ENCODE measurements around the gene ORMDL1. TPM values are rescaled to one million over a fixed set of nuclear protein-coding genes. Genes with fewer than 3 reads are reported as not detected.

Gene ORMDL1
- total RNA-seq = 100 to 1,000 TPM in 1 of 6 donors, 10 to 100 TPM in 5; 37.4 to 167 (median 57.2) TPM

GRCh38 chr2:189783927-189784867, at the start of gene ORMDL1, which contains the start of gene PMS1:
TSS of gene ORMDL1 (minus strand) at chr2:189784339. CDS start at chr2:189782595, 1,744 bp downstream.
TSS of gene PMS1 (plus strand) at chr2:189784450. CDS start at chr2:189791810, 7,360 bp downstream.
- peaks cover 0 to 29% (median 5%) of the 10 kb centered on the region in 4 donors for H3K36me3 ChIP-seq
- H3K27me3 ChIP-seq = no peaks in the 10 kb centered on the region
- H3K9me3 ChIP-seq = no peaks in the 10 kb centered on the region
- peaks cover 17 to 38% (median 25%) of the 10 kb centered on the region in 4 donors for H3K4me1 ChIP-seq
- H3K4me3 ChIP-seq = peak within 1 kb of the TSS; percentile 63 to 90 (median 66)
- TF ChIP-seq EP300 (IDR thresholded peaks at IDR 0.05) (no peak), CTCF (IDR thresholded peaks at IDR 0.05) (peak in 3 of 6 experiments; percentile 4 to 25 (median 9)), POLR2AphosphoS5 (IDR thresholded peaks at IDR 0.05) (peak; percentile 83 to 90), POLR2A (IDR thresholded peaks at IDR 0.05) (peak; percentile 69 to 97 (median 86))
- peak; percentile 99 to 100 for ATAC-seq (ENCODE audit: low FRiP score in 2 of 2)
- peak; percentile 98 to 99 for DNase-seq
- peak within 1 kb of the TSS; percentile 93 to 96 (median 95) for H3K27ac ChIP-seq
- WGBS, 2 donors = 0 to 1% methylated on average over 13 to 34 of the region's 96 CpGs

GRCh38 chr2:189830510-189830909, 46.4 kb upstream of the ORMDL1 start:
- ATAC-seq (ENCODE audit: low FRiP score in 2 of 2) = no peak
- no peak for DNase-seq
- Histone ChIP-seq H3K9me3 (no peaks in the 10 kb centered on the region), H3K4me3 (no peak overlapping the region), H3K27me3 (no peaks in the 10 kb centered on the region), H3K27ac (no peak overlapping the region), H3K36me3 (no peaks in the 10 kb centered on the region), H3K4me1 (no peaks in the 10 kb centered on the region)
- no peak for TF ChIP-seq EP300 (IDR thresholded peaks at IDR 0.05)
- no peak for TF ChIP-seq CTCF (IDR thresholded peaks at IDR 0.05)
- TF ChIP-seq POLR2AphosphoS5 (IDR thresholded peaks at IDR 0.05) = no peak
- TF ChIP-seq POLR2A (IDR thresholded peaks at IDR 0.05) = no peak
- 81 to 91% methylated on average over 1 of the region's 1 CpG for WGBS, 2 donors

GRCh38 chr2:189829102-189829833, 45.1 kb upstream of the ORMDL1 start:
- Histone ChIP-seq H3K36me3 (no peaks in the 10 kb centered on the region), H3K4me3 (no peak overlapping the region), H3K27me3 (no peaks in the 10 kb centered on the region), H3K27ac (no peak overlapping the region), H3K9me3 (no peaks in the 10 kb centered on the region), H3K4me1 (no peaks in the 10 kb centered on the region)
- DNase-seq (no peak), ATAC-seq (ENCODE audit: low FRiP score in 2 of 2) (no peak)
- TF ChIP-seq POLR2AphosphoS5 (IDR thresholded peaks at IDR 0.05) (no peak), EP300 (IDR thresholded peaks at IDR 0.05) (no peak), CTCF (IDR thresholded peaks at IDR 0.05) (no peak), POLR2A (IDR thresholded peaks at IDR 0.05) (no peak)
- 88 to 90% methylated on average over 4 of the region's 4 CpGs for WGBS, 2 donors

- no peak for TF ChIP-seq EP300 (IDR thresholded peaks at IDR 0.05)
- no peak for TF ChIP-seq CTCF (IDR thresholded peaks at IDR 0.05)
- TF ChIP-seq POLR2A (IDR thresholded peaks at IDR 0.05) = no peak
- no peak for TF ChIP-seq POLR2AphosphoS5 (IDR thresholded peaks at IDR 0.05)
- H3K4me3 ChIP-seq = no peak overlapping the region
- H3K9me3 ChIP-seq = no peaks in the 10 kb centered on the region
- ATAC-seq (ENCODE audit: low FRiP score in 2 of 2) (no peak), DNase-seq (no peak)
- no peaks in the 10 kb centered on the region for H3K27me3 ChIP-seq
- H3K36me3 ChIP-seq = no peaks in the 10 kb centered on the region
- WGBS, 2 donors = 90 to 95% methylated on average over 5 of the region's 5 CpGs
- no peak overlapping the region for H3K27ac ChIP-seq
- no peaks in the 10 kb centered on the region for H3K4me1 ChIP-seq
Observed at GRCh38 chr2:189826039-189826438, 41.9 kb upstream of the ORMDL1 start.
